VCaP (cell line): ENCODE results near the gene KCNA1.

Experiments used
- H3K27ac ChIP-seq: fragments of 450-650 bp; 2 replicates; pipeline ENCODE4 v1.5.1; 2017
- CTCF ChIP-seq: fragments of 450-650 bp; conservative IDR thresholded peaks from 2 replicates; pipeline ENCODE4 v1.5.1; 2017; ENCODE audit warnings: mild to moderate bottlenecking, moderate library complexity

Gene KCNA1

DNA sequence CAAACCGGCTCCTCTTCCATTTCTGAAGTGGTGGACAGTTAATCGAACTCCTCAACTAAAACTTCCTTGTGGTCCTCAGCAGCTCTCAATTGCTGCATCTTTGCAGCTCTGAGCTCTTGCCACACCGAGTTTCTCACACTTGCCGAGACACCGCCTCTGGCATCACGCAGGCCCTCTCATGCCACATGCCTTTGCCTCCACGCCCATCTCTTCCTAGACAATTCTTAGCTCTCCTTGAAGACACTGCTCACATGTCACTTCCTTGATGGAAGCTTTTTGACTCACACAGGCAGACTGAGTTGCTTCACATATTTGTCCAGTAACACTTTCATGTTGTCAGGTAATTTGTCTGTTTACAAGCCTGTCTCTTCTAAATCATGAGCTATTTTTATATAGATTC lies 29.2 kb downstream of the KCNA1 start:
- no peak for TF ChIP-seq CTCF
- no peak overlapping the region for H3K27ac ChIP-seq

- no peak overlapping the region for H3K27ac ChIP-seq
Measured at GRCh38 chr12:4939418-4940023, 29.8 kb downstream of the KCNA1 start.

GRCh38 chr12:4943067-4943937 lies 33.6 kb downstream of the KCNA1 start:
- H3K27ac ChIP-seq = no peak overlapping the region
- no peak for TF ChIP-seq CTCF

More at GRCh38 chr12:4939418-4940023, 29.8 kb downstream of the KCNA1 start:
- TF ChIP-seq CTCF = 0 out of 2 replicates have a peak, but pooled peaks have one; percentile 18

- no peak overlapping the region for H3K27ac ChIP-seq
- TF ChIP-seq CTCF = no peak
Measured at GRCh38 chr12:4943938-4944284, 34.2 kb downstream of the KCNA1 start.

DNA sequence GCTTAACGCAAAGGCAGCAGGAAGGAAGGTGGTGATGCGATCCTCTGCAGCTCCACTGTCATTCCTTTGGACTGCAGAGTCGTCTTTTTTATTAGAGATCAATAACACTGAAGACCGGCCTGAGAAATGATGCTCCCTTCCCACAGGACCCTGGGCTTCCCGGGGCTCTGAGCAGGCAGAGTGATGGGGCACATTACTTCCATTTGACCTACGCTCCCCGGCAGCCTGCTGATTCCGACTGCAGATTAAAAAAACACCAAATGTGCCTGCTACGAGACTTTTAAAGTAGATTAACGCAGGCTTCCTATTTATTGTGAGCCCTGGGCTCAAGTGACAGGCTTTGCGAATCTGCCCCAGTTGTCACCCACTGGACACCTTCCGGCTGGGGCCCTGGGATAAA lies 37.5 kb downstream of the KCNA1 start:
- no peak for TF ChIP-seq CTCF
- no peak overlapping the region for H3K27ac ChIP-seq

GRCh38 chr12:4951083-4951482 lies 41.4 kb downstream of the KCNA1 start:
- TF ChIP-seq CTCF = no peak
- no peak overlapping the region for H3K27ac ChIP-seq

DNA sequence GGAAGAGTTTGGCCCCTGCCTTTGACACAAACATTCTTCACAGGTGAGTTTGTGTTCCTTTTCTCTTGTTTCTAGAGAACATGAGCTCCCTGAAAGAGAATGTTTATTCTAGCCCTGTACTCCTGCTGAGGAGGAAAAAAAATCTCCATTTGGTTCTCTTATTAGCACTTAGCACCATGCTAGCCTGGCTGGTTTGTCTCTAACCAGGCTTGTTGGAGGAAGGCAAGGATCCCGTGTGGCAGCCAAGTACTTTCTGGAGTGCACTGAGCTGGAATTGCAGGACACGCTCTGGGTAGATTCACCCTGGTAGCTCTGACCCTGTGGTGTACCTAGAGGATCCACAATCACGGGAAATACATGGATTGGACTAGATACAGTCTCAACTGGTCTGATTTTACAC lies 41.9 kb downstream of the KCNA1 start:
- TF ChIP-seq CTCF = no peak

More for the DNA sequence above, 41.9 kb downstream of the KCNA1 start:
- no peak overlapping the region for H3K27ac ChIP-seq
